GM18526 (cell line): ENCODE measurements around the gene LRP6.

Experiments
- POLR2A ChIP-seq: IDR thresholded peaks from 3 replicates; pipeline ENCODE4 v1.6.1; 2011; ENCODE audit not compliant: insufficient read length; ENCODE audit errors: extremely low read depth

LRP6 gene

DNA sequence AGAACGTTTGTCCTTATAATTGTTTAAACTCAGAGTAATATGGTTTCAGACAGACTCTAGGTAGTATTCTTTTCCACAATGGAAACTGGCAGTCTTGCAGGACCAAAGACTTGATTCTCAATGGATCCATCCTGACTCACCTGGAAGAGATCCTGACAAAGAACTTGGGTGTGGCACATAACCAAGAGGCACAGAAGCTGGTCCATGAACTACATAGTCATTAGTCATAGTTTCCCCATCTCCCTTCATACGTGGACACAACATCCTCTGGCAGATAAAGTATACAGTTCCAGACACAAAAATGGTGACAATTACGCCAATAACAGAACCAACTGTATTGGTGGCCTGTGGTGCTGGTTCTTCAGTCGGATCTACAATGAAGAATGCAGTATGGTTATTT lies 140.3 kb downstream of the LRP6 start:
- no peak for TF ChIP-seq POLR2A

DNA sequence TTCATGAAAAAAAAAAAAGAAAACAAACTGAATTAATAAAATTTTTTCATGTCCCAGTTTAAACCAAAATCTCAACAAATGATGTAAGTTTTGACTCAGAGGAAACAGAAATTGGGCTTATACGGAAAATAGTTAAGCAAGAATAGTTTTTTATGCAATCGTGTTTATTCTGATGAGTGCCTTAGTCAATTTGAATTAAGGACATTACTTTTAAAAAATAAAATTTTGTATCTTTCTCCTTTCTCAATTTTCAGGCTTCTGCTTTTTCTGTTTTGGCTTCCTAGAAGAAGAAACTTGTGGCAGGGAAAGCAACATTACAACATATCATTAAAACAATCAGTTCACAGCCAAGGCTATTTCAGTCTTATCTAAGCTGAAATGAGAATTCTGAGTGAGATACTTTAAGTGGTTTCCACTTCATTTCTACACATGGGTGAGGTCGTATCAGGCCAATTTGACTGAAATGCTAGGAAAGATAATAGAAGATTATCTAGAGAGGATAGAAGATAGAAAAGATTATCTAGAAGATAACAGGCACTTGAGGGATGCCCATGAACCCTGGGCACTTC lies 143.7 kb downstream of the LRP6 start:
- no peak for TF ChIP-seq POLR2A

DNA sequence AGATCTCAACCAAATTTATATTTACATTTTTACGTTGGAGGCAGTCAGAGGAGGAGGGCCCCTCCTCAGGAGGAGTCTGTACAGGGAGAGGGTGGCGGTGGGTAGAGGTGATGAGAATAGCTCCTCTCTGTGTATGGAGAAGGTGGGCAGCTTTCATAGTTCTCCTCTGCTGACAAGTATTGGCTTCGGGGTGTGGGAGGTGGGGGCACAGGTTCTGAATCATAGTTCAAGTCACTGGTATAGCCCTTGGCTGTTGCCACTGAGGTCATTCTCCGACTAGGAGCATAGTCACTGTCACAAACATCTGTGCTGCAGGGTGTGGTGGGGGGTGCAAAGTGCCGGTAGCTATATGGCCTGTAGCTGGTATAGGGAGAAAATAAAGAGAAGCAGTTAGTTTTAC lies 145.8 kb downstream of the LRP6 start:
- no peak for TF ChIP-seq POLR2A

DNA sequence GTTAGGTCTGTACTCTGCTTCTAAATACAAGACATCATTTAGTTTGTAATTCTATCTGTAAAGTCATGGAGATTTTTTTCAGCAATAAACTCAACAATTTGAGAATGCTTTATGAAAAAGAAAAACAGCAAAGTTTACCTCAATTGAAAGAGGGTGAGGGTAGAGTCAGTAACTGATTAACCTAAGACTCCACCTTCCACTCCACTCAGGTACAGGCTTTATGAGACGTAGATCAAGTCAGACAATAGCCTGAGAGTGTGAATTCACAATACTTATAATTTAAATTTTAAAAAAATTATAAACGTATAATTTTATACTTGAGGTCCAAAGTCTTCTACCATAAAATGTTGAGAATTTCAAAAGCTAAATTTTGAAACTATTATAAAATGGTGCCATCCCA lies 150.2 kb downstream of the LRP6 start:
- no peak for TF ChIP-seq POLR2A

DNA sequence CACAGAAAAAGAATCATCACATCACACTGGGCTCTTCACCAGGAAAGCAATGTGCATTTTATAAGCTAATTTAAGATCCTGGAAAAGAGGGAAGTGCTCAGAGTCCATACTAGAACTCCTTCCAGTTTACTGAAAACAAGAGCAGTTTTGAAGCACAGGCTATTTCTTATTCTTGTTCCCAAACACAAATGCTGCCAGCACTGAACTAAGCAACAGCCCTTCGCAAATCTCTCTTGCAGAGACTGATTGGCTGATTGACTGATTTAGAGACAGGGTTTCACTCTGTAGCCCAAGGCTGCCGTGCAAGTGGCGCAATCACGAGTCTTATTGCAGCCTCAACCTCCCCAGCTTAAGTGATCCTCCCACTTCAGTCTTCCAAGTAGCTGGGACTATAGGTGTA lies 151.3 kb downstream of the LRP6 start:
- TF ChIP-seq POLR2A, result no peak

DNA sequence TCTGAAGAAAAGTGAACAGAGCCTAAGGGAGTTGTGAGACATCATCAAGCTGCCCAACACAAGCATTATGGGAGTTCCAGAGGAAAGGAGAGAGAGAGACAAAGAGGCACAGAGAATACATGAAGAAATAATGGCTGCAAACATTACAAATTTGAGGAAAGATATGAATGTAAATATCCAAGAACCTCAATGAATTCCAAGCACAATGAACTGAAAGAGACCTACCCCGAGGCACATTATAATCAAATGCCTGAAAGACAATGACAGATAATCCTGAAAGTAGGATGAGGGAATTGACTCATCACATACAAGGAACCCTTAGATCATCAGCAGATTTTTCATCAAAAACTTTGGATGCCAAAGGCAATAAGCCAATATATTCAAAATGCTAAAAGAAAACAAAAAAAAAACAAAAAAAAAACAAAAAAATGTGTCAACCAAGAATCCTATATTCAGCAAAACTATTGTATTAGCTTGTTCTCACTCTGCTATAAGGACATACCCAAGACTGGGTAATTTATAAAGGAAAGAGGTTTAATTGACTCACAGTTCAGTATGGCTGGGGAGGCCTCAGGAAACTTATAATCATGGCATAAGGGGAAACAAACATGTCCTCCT lies 158.3 kb downstream of the LRP6 start:
- no peak for TF ChIP-seq POLR2A

DNA sequence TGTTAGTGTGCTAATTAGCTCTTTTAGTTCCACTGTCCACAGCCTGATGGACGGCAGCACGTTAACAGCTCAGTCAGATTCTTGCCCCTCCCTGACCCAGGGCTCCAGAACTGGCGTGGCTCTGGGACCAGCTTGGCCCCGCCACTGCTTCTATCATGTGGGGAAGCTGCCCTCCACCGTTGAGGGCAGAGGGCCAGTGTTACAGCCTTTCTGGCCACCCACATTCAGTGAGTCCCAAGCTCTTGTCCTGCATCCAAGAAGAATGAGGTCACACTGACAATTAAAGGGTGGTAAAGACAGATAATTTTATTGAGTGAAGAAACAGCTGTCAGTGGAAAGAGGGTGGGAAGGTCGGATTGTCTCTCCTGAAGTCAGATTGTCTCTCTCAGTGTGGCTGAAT lies 159.2 kb downstream of the LRP6 start:
- TF ChIP-seq POLR2A, result no peak

DNA sequence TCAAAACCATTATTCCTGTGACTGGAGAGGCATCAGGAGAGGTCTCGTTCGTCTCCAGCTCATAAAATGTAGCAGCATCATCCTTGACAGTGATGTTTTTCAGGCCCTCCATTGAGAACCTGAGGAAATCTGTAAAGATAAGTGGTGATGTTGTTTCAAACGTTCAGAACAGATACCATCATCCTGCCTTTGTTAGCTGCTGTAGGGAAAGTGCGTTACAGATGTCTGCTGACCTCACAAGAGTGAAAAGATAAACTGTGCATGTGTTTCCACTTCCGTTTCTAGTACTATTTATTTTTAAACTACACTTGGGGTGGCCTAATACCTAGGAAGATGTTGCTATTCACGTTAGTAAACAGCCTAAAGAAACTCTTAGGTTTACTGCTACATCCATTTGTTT lies 167.7 kb downstream of the LRP6 start:
- TF ChIP-seq POLR2A, result no peak

DNA sequence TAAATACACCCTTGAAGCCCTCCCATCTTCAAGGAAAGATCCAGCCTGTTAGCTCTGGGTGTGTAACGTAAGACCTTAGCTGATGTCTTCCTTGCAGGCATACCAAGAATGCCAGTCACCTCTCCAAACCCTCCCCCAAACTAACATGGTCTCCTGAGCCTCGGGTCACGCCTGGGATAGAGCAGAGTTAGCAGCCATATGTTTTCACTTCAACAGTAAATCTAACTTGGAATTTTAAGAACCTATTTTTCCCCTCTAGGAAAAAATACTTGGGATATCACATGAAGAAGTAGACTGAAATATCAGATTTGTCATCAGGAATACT lies 168.2 kb downstream of the LRP6 start:
- TF ChIP-seq POLR2A, result no peak

DNA sequence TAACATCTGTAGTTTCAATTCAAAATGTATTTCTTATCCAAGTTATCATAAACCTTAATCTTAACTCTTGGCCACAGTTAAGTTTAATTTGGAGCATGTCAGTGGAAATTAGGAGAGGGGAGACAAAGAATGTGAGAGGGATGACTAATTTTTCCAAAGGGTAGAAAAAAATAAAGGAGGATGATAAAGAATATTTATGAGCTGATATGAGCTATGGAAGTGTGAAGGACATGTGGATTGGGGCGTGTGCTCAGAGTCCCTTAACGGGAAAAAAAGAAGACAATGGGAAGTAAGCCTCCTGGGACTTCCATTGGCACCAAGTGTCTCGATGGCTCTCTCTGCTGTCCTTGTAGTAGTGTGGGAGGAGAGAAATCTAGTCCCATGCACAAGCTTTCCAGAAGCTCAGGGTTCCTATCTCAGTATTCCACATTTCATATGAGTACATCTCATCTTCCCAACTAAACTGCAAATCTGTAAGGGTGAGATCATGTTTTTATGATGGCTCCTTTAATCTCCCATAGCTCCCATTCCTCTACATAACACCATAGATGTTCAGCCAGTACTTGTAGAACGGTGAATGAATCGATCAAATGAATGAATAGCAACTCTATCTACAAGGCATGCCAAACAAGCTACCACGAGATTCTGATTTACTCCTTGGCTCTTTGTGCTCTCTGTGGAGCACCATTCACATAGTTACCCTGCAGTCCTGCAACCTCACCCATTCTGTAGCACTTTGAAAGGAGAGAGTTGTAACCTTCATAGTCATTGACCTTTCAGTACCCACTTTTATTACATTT lies 168.8 kb downstream of the LRP6 start:
- TF ChIP-seq POLR2A, result no peak

DNA sequence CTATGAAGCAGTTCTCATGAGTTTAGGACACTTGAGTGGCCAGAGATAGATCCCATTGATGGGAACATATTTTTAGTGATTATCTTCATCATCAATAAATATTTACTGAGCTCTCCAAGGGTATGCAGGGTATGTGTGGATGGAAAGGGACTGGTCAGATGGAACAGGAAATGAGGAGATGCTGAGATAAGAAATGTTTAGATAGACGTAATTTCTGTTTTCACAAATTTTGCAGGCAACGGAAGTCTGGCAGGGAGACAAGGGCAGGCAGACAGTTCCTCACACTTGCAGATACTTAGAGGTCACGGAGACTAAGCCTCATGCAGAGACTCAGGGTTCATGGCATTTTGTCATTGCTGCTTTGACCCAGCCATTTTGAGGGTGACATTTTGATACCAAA lies 171.8 kb downstream of the LRP6 start:
- no peak for TF ChIP-seq POLR2A

DNA sequence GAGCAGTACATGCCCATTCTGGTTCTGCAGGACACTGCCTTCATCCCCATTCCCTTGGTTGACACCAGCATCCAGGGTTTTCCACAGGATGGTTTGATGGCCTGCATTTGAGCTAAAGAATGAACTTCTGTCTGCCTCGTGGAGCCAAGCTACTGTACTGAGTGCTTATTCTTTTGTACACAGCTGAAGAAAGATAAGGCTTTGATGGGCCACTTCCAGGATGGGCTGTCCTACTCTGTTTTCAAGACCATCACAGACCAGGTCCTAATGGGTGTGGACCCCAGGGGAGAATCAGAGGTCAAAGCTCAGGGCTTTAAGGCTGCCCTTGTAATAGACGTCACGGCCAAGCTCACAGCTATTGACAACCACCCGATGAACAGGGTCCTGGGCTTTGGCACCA lies 172.4 kb downstream of the LRP6 start:
- TF ChIP-seq POLR2A, result no peak

DNA sequence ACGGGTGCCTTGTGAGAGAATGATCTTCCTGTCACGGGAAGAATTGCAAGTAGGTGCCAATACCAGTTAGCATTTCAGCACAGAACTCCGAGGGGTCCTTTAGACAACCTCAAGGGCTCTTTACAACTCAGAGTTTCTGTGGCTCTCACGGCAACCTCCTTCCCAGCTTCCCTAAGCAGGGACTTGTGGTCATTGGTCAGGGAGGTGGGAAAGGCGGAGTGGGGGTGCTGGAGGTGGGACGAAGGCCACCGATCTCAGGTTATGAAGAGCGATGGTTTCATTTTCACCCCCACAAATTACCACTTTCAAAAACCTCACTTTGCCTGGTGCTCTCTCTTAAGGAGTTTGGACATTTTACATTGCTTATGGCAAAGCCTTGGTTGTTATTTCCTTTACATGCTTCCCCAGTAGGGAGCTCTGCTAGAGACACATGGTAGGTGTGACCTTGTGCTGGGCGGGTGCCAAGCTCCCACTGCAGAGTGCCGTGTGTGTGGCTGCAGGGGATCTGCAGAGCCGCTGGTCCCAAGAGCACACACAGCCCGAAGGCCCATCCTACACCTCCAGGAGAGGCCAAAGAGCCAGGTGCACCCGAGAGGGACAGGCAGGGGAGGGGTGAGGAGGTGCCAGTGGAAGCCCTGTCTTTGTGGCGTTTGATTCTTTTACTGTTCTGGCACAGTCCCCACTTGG lies 174.7 kb downstream of the LRP6 start:
- TF ChIP-seq POLR2A, result no peak

DNA sequence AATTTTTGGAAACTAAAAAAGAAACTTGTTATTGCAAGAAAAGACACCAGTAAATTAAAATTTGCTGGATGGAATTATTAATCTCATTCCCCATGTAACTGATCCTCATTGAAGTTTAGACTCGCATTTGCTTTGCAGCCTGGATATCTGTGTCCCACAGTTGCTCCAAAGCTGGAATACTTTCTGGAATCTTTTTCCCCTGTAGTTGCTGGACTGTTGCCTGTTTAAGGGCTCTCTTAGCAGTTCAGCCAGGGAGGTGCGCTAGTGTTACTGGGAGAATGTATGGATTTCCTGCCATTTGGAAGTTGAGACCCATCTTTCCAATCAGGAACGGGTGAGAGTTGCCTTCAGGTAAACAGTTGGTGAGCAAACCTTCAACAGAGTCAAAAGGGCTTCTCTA lies 175.8 kb downstream of the LRP6 start:
- no peak for TF ChIP-seq POLR2A

DNA sequence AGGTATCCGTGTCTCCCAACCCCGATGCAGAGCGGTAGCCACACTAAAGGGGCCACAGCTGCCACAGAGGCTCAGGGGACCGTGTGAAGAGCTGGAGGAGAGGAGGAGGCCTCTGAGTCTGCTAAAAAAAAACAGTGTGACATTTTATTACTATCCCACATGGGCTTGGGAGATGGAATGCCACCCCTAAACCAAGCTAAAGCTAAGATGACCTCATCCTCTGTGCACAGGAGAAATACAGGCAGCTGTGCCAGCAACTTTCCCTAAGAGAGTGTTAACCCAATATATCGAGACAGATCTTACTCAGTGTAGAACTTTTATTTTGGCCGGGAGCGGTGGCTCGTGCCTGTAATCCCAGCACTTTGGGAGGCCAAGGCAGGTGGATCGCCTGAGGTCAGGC lies 178.1 kb downstream of the LRP6 start:
- no peak for TF ChIP-seq POLR2A

DNA sequence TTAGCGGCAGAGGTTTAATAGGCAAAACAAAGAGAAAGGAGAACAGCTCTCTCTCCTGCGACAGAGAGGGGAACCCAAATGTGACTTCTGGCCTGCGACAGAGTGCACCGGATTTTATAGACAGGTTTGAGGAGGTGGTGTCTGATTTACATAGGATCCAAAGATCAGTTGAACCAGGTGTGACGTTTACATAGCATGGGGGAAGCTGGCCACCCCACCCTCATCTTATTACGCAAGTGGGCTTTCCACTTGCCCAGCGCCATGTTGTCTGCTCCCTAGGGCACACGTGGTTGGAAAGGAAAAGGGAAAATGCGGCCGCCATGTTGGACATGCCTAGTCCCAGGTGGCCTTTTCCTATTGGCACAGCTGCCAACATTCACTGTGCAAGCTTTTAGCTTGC lies 178.7 kb downstream of the LRP6 start:
- no peak for TF ChIP-seq POLR2A
